ENCODE results near the gene GCLM. TPM values are rescaled to one million over a fixed set of nuclear protein-coding genes. Genes with fewer than 3 reads are reported as not detected.

The GCLM gene
- total and polyA plus RNA-seq, 2 of the 4 experiments (the other 2 are of a cell fraction), result 15.5 to 20.1 TPM

GRCh38 chr1:93848350-93848883, 60.8 kb downstream of the GCLM start:
- in situ Hi-C loops (cut with MboI; ENCODE audit: low sequenced_read_pairs) (no loop called here), dilution Hi-C loops (cut with HindIII; ENCODE audit: low sequenced_read_pairs, unreplicated experiment) (no loop called here), intact Hi-C loops (cut with micrococcal nuclease) (loop anchor here (5.0 kb wide), 1 partner anchor 501 kb away; the partner anchor contains the start of gene DR1)
- DNase-seq (no peak), ATAC-seq (ENCODE audit: low read depth) (no peak)
- H2AK9ac ChIP-seq (replicated peaks; ENCODE audit: low read depth, low read length, poor library complexity), result no peak overlapping the region
- H3K27me3 ChIP-seq (ENCODE audit: control insufficient read depth, insufficient read depth, low read length), result no peaks in the 10 kb centered on the region
- no CpG with 5 or more reads among the region's 4 CpGs for WGBS, 2 experiments (ENCODE audit: extremely low coverage in 2 of 2, insufficient read length in 1 of 2)
- no peak overlapping the region for H3K56ac ChIP-seq (ENCODE audit: extremely low read depth, insufficient read depth, low read length)
- peak overlapping the region; percentile 51; the same call in 1 of the 2 replicates for H3K4ac ChIP-seq (ENCODE audit: low read depth, low read length)
- no peak overlapping the region for H2AFZ ChIP-seq (replicated peaks; ENCODE audit: low read length, poor library complexity)
- H3K4me1 ChIP-seq (ENCODE audit: control insufficient read depth, insufficient read depth, low read length), result peaks cover 1% of the 10 kb centered on the region; the same call in 1 of the 2 replicates
- no peaks in the 10 kb centered on the region for H3K9me3 ChIP-seq (ENCODE audit: control insufficient read depth, insufficient read depth, low read length)
- H2AK5ac ChIP-seq (ENCODE audit: low read depth, low read length), result no peak overlapping the region
- H2BK20ac ChIP-seq (ENCODE audit: low read depth, low read length), result no peak overlapping the region
- no peak overlapping the region for H3K14ac ChIP-seq (replicated peaks; ENCODE audit: low read depth, low read length)
- TF ChIP-seq MAFK (IDR thresholded peaks at IDR 0.05; ENCODE audit: low read depth, low read length) (peak; percentile 93), CEBPB (IDR thresholded peaks at IDR 0.05; ENCODE audit: low read depth, low read length) (no peak)
- H3K79me1 ChIP-seq (ENCODE audit: low read depth in 1 of 2, low read length in 2 of 2), result no peaks in the 10 kb centered on the region
- no peak overlapping the region for H3K27ac ChIP-seq (ENCODE audit: insufficient read depth, low read length)
- H2BK5ac ChIP-seq (ENCODE audit: low read depth, low read length, poor library complexity, severe bottlenecking), result peak overlapping the region; percentile 43
- no peak overlapping the region for H3K23ac ChIP-seq (ENCODE audit: low read depth, low read length)
- no peak overlapping the region for H2BK120ac ChIP-seq (ENCODE audit: low read depth, low read length)
- H3K4me2 ChIP-seq (ENCODE audit: low read depth, low read length), result peak overlapping the region; percentile 73
- H3K18ac ChIP-seq (ENCODE audit: low read depth, low read length), result no peak overlapping the region
- BruUV-seq (replicated peaks), result no TSS peak
- H3K36me3 ChIP-seq (ENCODE audit: control insufficient read depth, insufficient read depth, low read length), result no peaks in the 10 kb centered on the region
- peak overlapping the region in 1 of 2 experiments; percentile 7; a peak in 1 of 4 replicates for H4K8ac ChIP-seq (ENCODE audit: low read depth in 2 of 2, low read length in 2 of 2)
- peak overlapping the region; percentile 92 for H3K4me3 ChIP-seq (ENCODE audit: insufficient read depth, low read depth, low read length)
- peaks cover 6% of the 10 kb centered on the region; the same call in 1 of the 2 replicates for H4K20me1 ChIP-seq (ENCODE audit: insufficient read depth, low read length)
- no peaks in the 10 kb centered on the region for H3K9me1 ChIP-seq (ENCODE audit: insufficient read depth, low read length)
- ChIA-PET CTCF (interaction anchor here (1.2 kb wide), 1 partner anchor 34 kb away, joined by 3 read pairs; no protein-coding TSS in a partner anchor), POLR2A (ENCODE audit: unreplicated experiment) (no interaction called here)
- 0 out of 2 replicates have a peak overlapping the region, but pooled peaks have one; percentile 71 for H3K9ac ChIP-seq (ENCODE audit: low read depth, low read length)
- H4K91ac ChIP-seq (ENCODE audit: insufficient read depth, low read depth, low read length), result no peak overlapping the region
- H2BK15ac ChIP-seq (ENCODE audit: low read depth, low read length), result no peak overlapping the region
- H4K5ac ChIP-seq (ENCODE audit: low read depth, low read length), result no peak overlapping the region
